ENCODE results near the gene PRKCSH.
"Not testable (repeated sequence)": the region's sequence is repeated elsewhere in the genome, so short reads cannot be mapped to it uniquely, and the experiment has no call there.

PRKCSH gene

GRCh38 chr19:11425719-11426457 lies 9.5 kb upstream of the PRKCSH start:
- H3K4me1 Mint-ChIP-seq (ENCODE audit: low read depth), result peaks cover 32% of the 10 kb centered on the region
- intact Hi-C loops (cut with micrococcal nuclease), result no loop called here
- H3K9me3 Mint-ChIP-seq, result no peaks in the 10 kb centered on the region
- H3K4me3 Mint-ChIP-seq, result no peak overlapping the region
- H3K27ac Mint-ChIP-seq, result no peak overlapping the region
- H3K36me3 Mint-ChIP-seq (ENCODE audit: low read depth), result no peaks in the 10 kb centered on the region
- peaks cover 45% of the 10 kb centered on the region for H3K27me3 Mint-ChIP-seq

- Mint-ChIP-seq H3K36me3 (ENCODE audit: low read depth) (no peaks in the 10 kb centered on the region), H3K27ac (no peak overlapping the region), H3K27me3 (peaks cover 41% of the 10 kb centered on the region), H3K4me3 (no peak overlapping the region), H3K9me3 (no peaks in the 10 kb centered on the region), H3K4me1 (ENCODE audit: low read depth) (peaks cover 24% of the 10 kb centered on the region)
- intact Hi-C loops (cut with micrococcal nuclease), result no loop called here
Observed at GRCh38 chr19:11426656-11427055, 8.8 kb upstream of the PRKCSH start.

- H3K27me3 Mint-ChIP-seq; intact Hi-C loops (cut with micrococcal nuclease); H3K9me3 Mint-ChIP-seq; H3K27ac Mint-ChIP-seq; H3K4me3 Mint-ChIP-seq: not testable (repeated sequence)
- Mint-ChIP-seq H3K36me3 (ENCODE audit: low read depth) (peaks cover 33% of the 10 kb centered on the region), H3K4me1 (ENCODE audit: low read depth) (peaks cover 28% of the 10 kb centered on the region)
Observed at GRCh38 chr19:11433526-11433925, 1.9 kb upstream of the PRKCSH start.

GRCh38 chr19:11434703-11435056 lies 755 bp upstream of the PRKCSH start:
- peak overlapping the region; percentile 99 for H3K4me3 Mint-ChIP-seq
- peaks cover 10% of the 10 kb centered on the region for H3K27me3 Mint-ChIP-seq
- H3K27ac Mint-ChIP-seq, result peak overlapping the region; percentile 91
- H3K9me3 Mint-ChIP-seq, result no peaks in the 10 kb centered on the region
- H3K4me1 Mint-ChIP-seq (ENCODE audit: low read depth), result peaks cover 28% of the 10 kb centered on the region
- H3K36me3 Mint-ChIP-seq (ENCODE audit: low read depth), result peaks cover 42% of the 10 kb centered on the region
- intact Hi-C loops (cut with micrococcal nuclease), result loop anchor here (1.0 to 5.0 kb wide), 4 partner anchors 53 to 142 kb away; partner anchors contain the start of gene ZNF653

- Mint-ChIP-seq H3K4me1 (ENCODE audit: low read depth) (peaks cover 28% of the 10 kb centered on the region), H3K27me3 (peaks cover 2% of the 10 kb centered on the region), H3K9me3 (no peaks in the 10 kb centered on the region), H3K36me3 (ENCODE audit: low read depth) (peaks cover 54% of the 10 kb centered on the region), H3K27ac (peak overlapping the region; percentile 91), H3K4me3 (peak overlapping the region; percentile 99)
- intact Hi-C loops (cut with micrococcal nuclease), result loop anchor here (1.0 to 5.0 kb wide), 4 partner anchors 55 to 144 kb away; partner anchors contain the start of gene ZNF653
Observed at GRCh38 chr19:11435833-11436313, 438 bp downstream of the PRKCSH start.

- Mint-ChIP-seq H3K27me3 (no peaks in the 10 kb centered on the region), H3K36me3 (ENCODE audit: low read depth) (peaks cover 75% of the 10 kb centered on the region), H3K4me1 (ENCODE audit: low read depth) (peaks cover 37% of the 10 kb centered on the region), H3K4me3 (no peak overlapping the region), H3K27ac (no peak overlapping the region), H3K9me3 (no peaks in the 10 kb centered on the region)
- intact Hi-C loops (cut with micrococcal nuclease), result loop anchor here (5.0 kb wide), 1 partner anchor 146 kb away; no protein-coding TSS in a partner anchor
Observed at GRCh38 chr19:11437955-11438354, 2.5 kb downstream of the PRKCSH start.

- H3K27ac Mint-ChIP-seq, result no peak overlapping the region
- no peak overlapping the region for H3K4me3 Mint-ChIP-seq
- H3K4me1 Mint-ChIP-seq (ENCODE audit: low read depth), result peaks cover 10% of the 10 kb centered on the region
- intact Hi-C loops (cut with micrococcal nuclease), result loop anchor here (10.0 kb wide), 1 partner anchor 199 kb away; no protein-coding TSS in a partner anchor
- peaks cover 98% of the 10 kb centered on the region for H3K36me3 Mint-ChIP-seq (ENCODE audit: low read depth)
- H3K9me3 Mint-ChIP-seq, result no peaks in the 10 kb centered on the region
- no peaks in the 10 kb centered on the region for H3K27me3 Mint-ChIP-seq
Observed at GRCh38 chr19:11444059-11444458, 8.6 kb downstream of the PRKCSH start.

GRCh38 chr19:11445141-11445540 lies 9.7 kb downstream of the PRKCSH start:
- peaks cover 10% of the 10 kb centered on the region for H3K4me1 Mint-ChIP-seq (ENCODE audit: low read depth)
- no peak overlapping the region for H3K27ac Mint-ChIP-seq
- intact Hi-C loops (cut with micrococcal nuclease), result loop anchor here (10.0 kb wide), 1 partner anchor 200 kb away; no protein-coding TSS in a partner anchor
- no peaks in the 10 kb centered on the region for H3K9me3 Mint-ChIP-seq
- no peak overlapping the region for H3K4me3 Mint-ChIP-seq
- H3K27me3 Mint-ChIP-seq, result no peaks in the 10 kb centered on the region
- H3K36me3 Mint-ChIP-seq (ENCODE audit: low read depth), result peaks cover 99% of the 10 kb centered on the region

DNA sequence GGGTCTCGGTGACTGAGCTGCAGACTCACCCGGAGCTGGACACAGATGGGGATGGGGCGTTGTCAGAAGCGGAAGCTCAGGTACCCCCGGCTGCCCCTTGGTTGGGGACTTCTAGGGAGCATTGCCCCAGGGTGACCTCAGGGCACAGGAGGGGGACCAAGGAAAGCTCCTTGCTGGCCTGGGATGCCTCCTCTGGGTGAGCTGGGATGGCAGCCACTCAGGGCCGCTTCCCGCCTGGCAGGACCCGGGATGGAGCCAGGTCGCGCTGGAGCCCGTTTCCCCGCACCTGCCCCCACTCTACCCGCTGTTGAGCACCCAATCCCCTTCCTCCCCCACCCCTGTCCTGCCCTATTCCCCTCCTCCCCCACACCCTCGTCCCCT lies 10.8 kb downstream of the PRKCSH start:
- Mint-ChIP-seq H3K9me3 (no peaks in the 10 kb centered on the region), H3K36me3 (ENCODE audit: low read depth) (peaks cover 99% of the 10 kb centered on the region), H3K4me1 (ENCODE audit: low read depth) (peaks cover 5% of the 10 kb centered on the region), H3K4me3 (no peak overlapping the region), H3K27ac (no peak overlapping the region), H3K27me3 (no peaks in the 10 kb centered on the region)
- intact Hi-C loops (cut with micrococcal nuclease), result loop anchor here (10.0 kb wide), 1 partner anchor 201 kb away; no protein-coding TSS in a partner anchor

GRCh38 chr19:11446652-11447301 lies 11.3 kb downstream of the PRKCSH start:
- no peak overlapping the region for H3K4me3 Mint-ChIP-seq
- no peaks in the 10 kb centered on the region for H3K9me3 Mint-ChIP-seq
- peaks cover 3% of the 10 kb centered on the region for H3K4me1 Mint-ChIP-seq (ENCODE audit: low read depth)
- intact Hi-C loops (cut with micrococcal nuclease), result loop anchor here (10.0 kb wide), 1 partner anchor 202 kb away; no protein-coding TSS in a partner anchor
- H3K36me3 Mint-ChIP-seq (ENCODE audit: low read depth), result peaks cover 94% of the 10 kb centered on the region
- H3K27me3 Mint-ChIP-seq, result no peaks in the 10 kb centered on the region
- H3K27ac Mint-ChIP-seq, result no peak overlapping the region

DNA sequence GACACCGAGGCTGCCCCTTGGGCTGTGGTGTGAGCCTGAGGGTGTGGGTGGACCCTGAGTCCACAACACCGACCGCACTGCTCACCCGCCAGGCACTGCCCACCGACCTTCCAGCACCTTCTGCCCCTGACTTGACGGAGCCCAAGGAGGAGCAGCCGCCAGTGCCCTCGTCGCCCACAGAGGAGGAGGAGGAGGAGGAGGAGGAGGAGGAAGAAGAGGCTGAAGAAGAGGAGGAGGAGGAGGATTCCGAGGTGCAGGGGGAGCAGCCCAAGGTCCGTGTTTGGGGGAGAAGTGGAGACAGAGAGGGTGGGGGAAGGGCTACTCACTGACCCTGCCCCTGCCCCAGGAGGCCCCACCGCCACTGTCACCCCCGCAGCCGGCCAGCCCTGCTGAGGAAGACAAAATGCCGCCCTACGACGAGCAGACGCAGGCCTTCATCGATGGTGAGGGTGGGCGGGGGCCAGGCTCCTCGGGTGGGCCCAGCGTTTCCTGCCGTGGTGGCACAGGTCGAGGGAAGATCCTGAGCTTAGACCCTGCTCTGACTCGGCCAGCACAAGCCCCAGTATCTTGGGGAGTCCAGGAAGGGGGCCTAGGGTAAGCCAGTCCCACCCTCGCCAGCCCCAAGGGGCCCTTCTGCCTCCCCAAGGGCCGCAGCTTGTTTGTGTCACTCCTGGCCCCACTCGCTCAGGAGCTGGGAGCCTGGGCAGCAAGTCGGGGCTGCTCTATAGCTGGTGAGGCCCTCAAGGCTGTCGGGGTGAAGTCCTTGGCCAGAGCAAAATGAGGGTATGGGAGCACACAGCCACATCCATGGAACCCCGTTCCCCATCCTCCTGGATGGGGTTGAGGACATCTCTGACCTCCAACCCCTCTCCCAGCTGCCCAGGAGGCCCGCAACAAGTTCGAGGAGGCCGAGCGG lies 12.2 kb downstream of the PRKCSH start:
- peaks cover 2% of the 10 kb centered on the region for H3K27me3 Mint-ChIP-seq
- H3K4me1 Mint-ChIP-seq (ENCODE audit: low read depth), result no peaks in the 10 kb centered on the region
- H3K27ac Mint-ChIP-seq, result no peak overlapping the region
- no peak overlapping the region for H3K4me3 Mint-ChIP-seq
- H3K9me3 Mint-ChIP-seq, result no peaks in the 10 kb centered on the region
- intact Hi-C loops (cut with micrococcal nuclease), result loop anchor here (10.0 kb wide), 1 partner anchor 203 kb away; no protein-coding TSS in a partner anchor
- peaks cover 86% of the 10 kb centered on the region for H3K36me3 Mint-ChIP-seq (ENCODE audit: low read depth)

DNA sequence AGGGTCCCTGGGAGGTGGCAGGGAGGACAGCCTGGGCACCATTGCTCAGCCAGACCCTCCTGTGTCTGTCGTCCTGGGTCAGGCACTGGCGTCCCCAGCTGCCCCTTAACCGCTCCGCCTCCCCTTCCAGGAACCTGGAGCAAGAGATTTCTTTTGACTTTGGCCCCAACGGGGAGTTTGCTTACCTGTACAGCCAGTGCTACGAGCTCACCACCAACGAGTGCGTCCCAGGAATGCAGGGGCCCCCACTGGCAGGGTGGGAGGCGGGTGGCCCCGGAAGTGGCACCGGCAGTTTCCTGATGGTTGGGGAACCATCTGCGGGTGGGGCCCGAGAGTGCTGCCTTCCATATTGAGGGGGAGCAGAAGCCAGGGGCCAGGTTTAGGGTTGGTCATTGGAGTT lies 13.0 kb downstream of the PRKCSH start:
- peaks cover 7% of the 10 kb centered on the region for H3K27me3 Mint-ChIP-seq
- intact Hi-C loops (cut with micrococcal nuclease), result loop anchor here (10.0 kb wide), 1 partner anchor 204 kb away; no protein-coding TSS in a partner anchor
- peaks cover 77% of the 10 kb centered on the region for H3K36me3 Mint-ChIP-seq (ENCODE audit: low read depth)
- H3K27ac Mint-ChIP-seq, result no peak overlapping the region
- H3K4me3 Mint-ChIP-seq, result no peak overlapping the region
- no peaks in the 10 kb centered on the region for H3K9me3 Mint-ChIP-seq
- no peaks in the 10 kb centered on the region for H3K4me1 Mint-ChIP-seq (ENCODE audit: low read depth)

DNA sequence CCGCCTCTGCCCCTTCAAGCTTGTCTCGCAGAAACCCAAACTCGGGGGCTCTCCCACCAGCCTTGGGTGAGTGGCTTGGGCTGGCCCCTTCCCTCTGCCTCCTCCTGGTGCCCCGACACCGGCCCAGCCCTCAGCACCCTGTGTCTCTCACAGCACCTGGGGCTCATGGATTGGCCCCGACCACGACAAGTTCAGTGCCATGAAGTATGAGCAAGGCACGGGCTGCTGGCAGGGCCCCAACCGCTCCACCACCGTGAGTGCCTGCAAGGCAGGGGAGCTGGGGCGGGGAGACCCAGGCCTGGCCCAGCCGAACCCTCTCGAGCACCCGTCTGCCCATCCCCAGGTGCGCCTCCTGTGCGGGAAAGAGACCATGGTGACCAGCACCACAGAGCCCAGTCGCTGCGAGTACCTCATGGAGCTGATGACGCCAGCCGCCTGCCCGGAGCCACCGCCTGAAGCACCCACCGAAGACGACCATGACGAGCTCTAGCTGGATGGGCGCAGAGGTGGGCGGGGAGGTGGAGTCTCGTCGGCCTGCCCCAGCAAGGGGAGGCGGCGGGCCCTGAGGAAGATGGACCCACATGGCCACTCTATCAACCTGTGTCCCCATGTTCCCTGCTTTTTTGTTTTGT lies 13.6 kb downstream of the PRKCSH start:
- Mint-ChIP-seq H3K27ac (no peak overlapping the region), H3K9me3 (no peaks in the 10 kb centered on the region), H3K27me3 (peaks cover 7% of the 10 kb centered on the region), H3K4me3 (no peak overlapping the region), H3K36me3 (ENCODE audit: low read depth) (peaks cover 71% of the 10 kb centered on the region), H3K4me1 (ENCODE audit: low read depth) (no peaks in the 10 kb centered on the region)
- intact Hi-C loops (cut with micrococcal nuclease), result loop anchor here (10.0 kb wide), 1 partner anchor 204 kb away; no protein-coding TSS in a partner anchor

Data from dendritic cell treated with granulocyte-macrophage colony-stimulating factor and Interleukin-4, amounts not matched to agents 40 ng/mL and 50 ng/mL, for 4 days (primary cell).